Breast epithelium (tissue), 3 donors: ENCODE measurements around the gene PCP2.

ENCODE experiments used
- CTCF ChIP-seq, 3 donors: fragments of 450-650 bp; IDR thresholded peaks; one replicate each; pipeline ENCODE4 v1.5.1; 2016 to 2017; ENCODE audit warnings: antibody characterized with exemption in 3 of 3, mild to moderate bottlenecking in 3 of 3, moderate library complexity in 3 of 3
- POLR2A ChIP-seq: fragments of 450-650 bp; IDR thresholded peaks from one replicate; pipeline ENCODE4 v1.6.1; 2016; ENCODE audit warnings: antibody characterized with exemption, mild to moderate bottlenecking, moderate library complexity

DNA sequence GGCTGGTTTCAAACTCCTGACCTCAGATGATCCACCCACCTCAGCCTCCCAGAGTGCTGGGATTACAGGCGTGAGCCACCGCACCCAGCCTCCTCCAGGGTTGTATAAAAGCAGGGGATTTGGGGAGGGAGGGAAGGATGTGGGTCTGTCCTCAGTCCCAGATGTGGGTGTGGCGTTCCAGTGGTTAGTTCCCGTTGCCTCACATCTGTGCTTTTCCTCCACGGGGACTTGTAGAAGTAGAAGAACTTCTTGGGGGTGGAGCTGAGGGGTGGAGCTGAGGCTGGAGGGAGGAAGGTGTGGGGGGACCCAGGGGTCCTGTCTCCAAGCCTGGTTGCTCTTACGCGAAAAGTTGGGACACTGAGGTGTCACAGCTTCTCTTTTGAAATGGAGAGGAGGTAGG is 42.9 kb upstream of the PCP2 start:
- TF ChIP-seq POLR2A (no peak), CTCF (IDR thresholded peaks at IDR 0.05) (no peak)
